ENCODE results near the gene CLIP1.
A peak's percentile ranks its signal among the peaks of the same experiment; 100 is the strongest.

Gene CLIP1

GRCh38 chr12:122412851-122413433 lies 9.5 kb downstream of the CLIP1 start:
- TF ChIP-seq CTCF (conservative IDR thresholded peaks at IDR 0.05; ENCODE audit: control insufficient read depth, insufficient read depth, low read depth, low read length) = no peak
- no peak overlapping the region for H3K4me3 ChIP-seq (ENCODE audit: control insufficient read depth, low read depth, low read length)
- DNase-seq (ENCODE audit: low read depth) = peak; percentile 49

DNA sequence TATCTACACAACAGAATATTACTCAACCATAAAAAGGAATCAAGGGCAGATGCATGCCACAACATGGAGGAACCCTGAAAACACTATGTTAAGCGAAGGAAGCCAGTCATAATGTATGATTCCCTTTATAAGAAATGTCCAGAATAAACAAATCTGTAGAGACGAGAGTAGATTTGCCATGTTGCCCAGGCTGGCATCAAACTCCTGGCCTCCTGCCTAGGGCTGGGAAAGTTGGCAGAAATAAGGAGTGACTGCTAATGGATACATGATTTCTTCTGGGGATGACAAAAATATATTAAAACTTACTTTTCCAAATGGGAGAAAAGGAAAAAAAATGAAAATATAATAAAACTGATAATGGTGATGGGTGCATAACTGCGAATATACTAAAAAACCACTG lies 10.9 kb downstream of the CLIP1 start:
- no peak for DNase-seq (ENCODE audit: low read depth)
- no peak overlapping the region for H3K4me3 ChIP-seq (ENCODE audit: control insufficient read depth, low read depth, low read length)

DNA sequence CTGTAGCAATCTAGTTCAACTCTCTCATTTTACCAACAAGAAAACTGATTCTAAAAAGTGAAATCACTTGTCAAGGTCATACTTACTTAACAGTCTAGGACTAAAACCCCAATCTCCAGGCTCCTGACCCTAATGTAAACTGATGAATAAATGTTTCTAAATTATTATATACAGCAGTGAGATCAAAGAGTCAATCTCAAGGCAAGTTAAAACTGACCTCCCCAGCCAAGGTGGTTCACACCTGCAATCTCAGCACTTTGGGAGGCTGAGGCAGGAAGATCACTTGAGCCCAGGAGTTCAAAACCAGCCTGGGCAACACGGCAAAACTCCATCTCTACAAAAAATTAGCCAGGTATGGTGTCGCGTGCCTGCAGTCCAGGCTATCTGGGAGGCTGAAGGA lies 15.3 kb downstream of the CLIP1 start:
- TF ChIP-seq CTCF (conservative IDR thresholded peaks at IDR 0.05; ENCODE audit: control insufficient read depth, insufficient read depth, low read depth, low read length) = no peak
- no peak overlapping the region for H3K4me3 ChIP-seq (ENCODE audit: control insufficient read depth, low read depth, low read length)
- DNase-seq (ENCODE audit: low read depth) = no peak

More for the DNA sequence above, 10.9 kb downstream of the CLIP1 start:
- no peak for TF ChIP-seq CTCF (conservative IDR thresholded peaks at IDR 0.05; ENCODE audit: control insufficient read depth, insufficient read depth, low read depth, low read length)

GRCh38 chr12:122406701-122407164 lies 15.7 kb downstream of the CLIP1 start:
- TF ChIP-seq CTCF (conservative IDR thresholded peaks at IDR 0.05; ENCODE audit: control insufficient read depth, insufficient read depth, low read depth, low read length) = no peak
- DNase-seq (ENCODE audit: low read depth) = peak; percentile 26

GRCh38 chr12:122403831-122404230 lies 18.6 kb downstream of the CLIP1 start:
- no peak for DNase-seq (ENCODE audit: low read depth)
- no peak for TF ChIP-seq CTCF (conservative IDR thresholded peaks at IDR 0.05; ENCODE audit: control insufficient read depth, insufficient read depth, low read depth, low read length)
- H3K4me3 ChIP-seq (ENCODE audit: control insufficient read depth, low read depth, low read length) = no peak overlapping the region

More at GRCh38 chr12:122406701-122407164, 15.7 kb downstream of the CLIP1 start:
- H3K4me3 ChIP-seq (ENCODE audit: control insufficient read depth, low read depth, low read length) = no peak overlapping the region

GRCh38 chr12:122403115-122403770 lies 19.2 kb downstream of the CLIP1 start:
- no peak overlapping the region for H3K4me3 ChIP-seq (ENCODE audit: control insufficient read depth, low read depth, low read length)
- no peak for DNase-seq (ENCODE audit: low read depth)
- no peak for TF ChIP-seq CTCF (conservative IDR thresholded peaks at IDR 0.05; ENCODE audit: control insufficient read depth, insufficient read depth, low read depth, low read length)
